GM10248 (cell line): Measurements from ENCODE around the gene NAV3.

Experiments used
- CTCF ChIA-PET: fragments of 300-600 bp; sonication (Branson Sonifier 250); formaldehyde crosslinking; extraction: SDS; loops from one replicate; lab custom pipeline; 2021; ENCODE audit warnings: antibody characterized with exemption; lab: Yijun Ruan, JAX
- POLR2A ChIA-PET: fragments of 350-650 bp; sonication (Branson Sonifier 250); formaldehyde crosslinking; extraction: SDS; loops from one replicate; lab custom pipeline; 2020; ENCODE audit warnings: antibody characterized with exemption; lab: Yijun Ruan, JAX
- DNase-seq: peaks from one replicate; pipeline ENCODE4 v3.0.0; 2012; ENCODE audit errors: extremely low spot score
- CTCF ChIP-seq: IDR thresholded peaks from 2 replicates; pipeline ENCODE4 v1.5.1; 2012; ENCODE audit warnings: mild to moderate bottlenecking, low read depth; ENCODE audit errors: extremely low read depth, missing control alignments, control extremely low read depth

The NAV3 gene

GRCh38 chr12:77953528-77954205, 123.0 kb downstream of the NAV3 start:
- ChIA-PET POLR2A (no interaction called here), CTCF (interaction anchor here (0.9 to 1.1 kb wide), 2 partner anchors 11 to 23 kb away, joined by 3 read pairs; no protein-coding TSS in a partner anchor)
- TF ChIP-seq CTCF = no peak
- DNase-seq = no peak

GRCh38 chr12:77954206-77954555, 123.5 kb downstream of the NAV3 start:
- ChIA-PET POLR2A (no interaction called here), CTCF (interaction anchor here (0.9 to 1.1 kb wide), 2 partner anchors 12 to 23 kb away, joined by 3 read pairs; no protein-coding TSS in a partner anchor)
- no peak for TF ChIP-seq CTCF
- no peak for DNase-seq

- DNase-seq = no peak
- TF ChIP-seq CTCF = no peak
- ChIA-PET POLR2A (no interaction called here), CTCF (interaction anchor here (1.7 to 2.0 kb wide), 2 partner anchors 10 to 31 kb away, joined by 3 to 5 read pairs; no protein-coding TSS in a partner anchor)
Observed at GRCh38 chr12:77957062-77957461, 126.4 kb downstream of the NAV3 start.

- POLR2A ChIA-PET = no interaction called here
Observed at GRCh38 chr12:77963576-77964178, 133.0 kb downstream of the NAV3 start.

GRCh38 chr12:77965790-77966189, 135.1 kb downstream of the NAV3 start:
- POLR2A ChIA-PET = no interaction called here
- TF ChIP-seq CTCF = no peak
- CTCF ChIA-PET = no interaction called here
- DNase-seq = no peak

More at GRCh38 chr12:77963576-77964178, 133.0 kb downstream of the NAV3 start:
- CTCF ChIA-PET = no interaction called here
- DNase-seq = no peak
- TF ChIP-seq CTCF = no peak

- no peak for TF ChIP-seq CTCF
- ChIA-PET POLR2A (no interaction called here), CTCF (interaction anchor here (1.1 kb wide), 1 partner anchor 11 kb away, joined by 3 read pairs; no protein-coding TSS in a partner anchor)
- no peak for DNase-seq
Observed at GRCh38 chr12:77968021-77968420, 137.3 kb downstream of the NAV3 start.
